HUES48 (cell line): ENCODE results near the gene RAI14.

ENCODE experiments used
- H3K27ac ChIP-seq: one replicate; pipeline ENCODE4 v1.7.0; 2013; ENCODE audit warnings: low read depth, low read length, inconsistent platforms
- H3K27me3 ChIP-seq: 2 replicates; pipeline ENCODE4 v1.6.1; 2013; ENCODE audit warnings: mild to moderate bottlenecking, low read length; ENCODE audit not compliant: control insufficient read depth, insufficient read depth
- H3K36me3 ChIP-seq: 2 replicates; pipeline ENCODE4 v1.6.1; 2013; ENCODE audit warnings: low read length; ENCODE audit not compliant: control insufficient read depth, insufficient read depth
- H3K4me1 ChIP-seq: 2 replicates; pipeline ENCODE4 v1.6.1; 2013; ENCODE audit warnings: mild to moderate bottlenecking, low read length; ENCODE audit not compliant: control insufficient read depth, insufficient read depth
- H3K4me3 ChIP-seq: 2 replicates; pipeline ENCODE4 v1.5.1; 2013; ENCODE audit warnings: mild to moderate bottlenecking, low read depth, low read length
- H3K9ac ChIP-seq: 2 replicates; pipeline ENCODE4 v1.6.1; 2013; ENCODE audit warnings: mild to moderate bottlenecking, low read depth, low read length, moderate library complexity
- H3K9me3 ChIP-seq: 2 replicates; pipeline ENCODE4 v1.6.1; 2013; ENCODE audit warnings: low read length; ENCODE audit not compliant: control insufficient read depth, insufficient read depth

Gene RAI14

DNA sequence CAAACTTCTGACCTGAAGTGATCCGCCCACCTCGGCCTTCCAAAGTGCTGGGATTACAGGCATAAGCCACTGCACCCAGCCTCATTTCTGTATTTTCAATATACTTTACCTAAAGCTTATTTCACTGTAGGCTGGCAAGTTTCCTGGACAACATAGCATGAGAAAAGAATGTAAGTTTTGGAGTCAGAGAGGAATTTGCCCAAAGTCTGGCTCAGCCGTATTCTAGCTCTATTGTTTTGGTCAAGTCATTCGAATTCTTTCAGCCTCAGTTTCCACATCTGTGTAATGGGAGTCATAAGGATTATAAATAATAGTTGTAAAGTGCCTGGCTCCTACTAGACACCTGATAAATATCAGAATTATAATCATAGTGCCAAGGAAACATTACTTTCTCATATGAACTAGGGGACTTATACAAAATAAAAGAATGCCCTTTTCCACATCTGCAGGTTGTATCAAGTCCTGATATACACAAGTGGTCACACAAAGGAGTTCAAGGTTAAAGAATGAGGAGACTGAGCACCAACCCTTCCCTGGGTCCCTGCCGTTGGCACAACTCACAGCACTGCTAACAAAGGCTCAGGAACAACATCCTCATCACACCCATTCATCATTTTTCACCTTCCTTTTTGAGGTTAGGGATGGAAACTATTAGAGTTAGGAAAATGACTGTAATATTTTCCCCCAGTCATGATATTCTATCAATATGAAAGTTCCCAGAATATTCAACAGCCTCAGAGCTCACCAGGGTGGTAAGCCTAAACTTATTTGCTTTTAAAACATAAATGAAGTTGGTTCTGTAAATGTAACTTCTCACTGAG, 34.6 kb upstream of the RAI14 start:
- no peak overlapping the region for H3K27ac ChIP-seq
- no peak overlapping the region for H3K9ac ChIP-seq
- no peak overlapping the region for H3K4me3 ChIP-seq
- no peaks in the 10 kb centered on the region for H3K9me3 ChIP-seq
- no peaks in the 10 kb centered on the region for H3K27me3 ChIP-seq
- H3K4me1 ChIP-seq, result peaks cover 7% of the 10 kb centered on the region
- H3K36me3 ChIP-seq, result no peaks in the 10 kb centered on the region

DNA sequence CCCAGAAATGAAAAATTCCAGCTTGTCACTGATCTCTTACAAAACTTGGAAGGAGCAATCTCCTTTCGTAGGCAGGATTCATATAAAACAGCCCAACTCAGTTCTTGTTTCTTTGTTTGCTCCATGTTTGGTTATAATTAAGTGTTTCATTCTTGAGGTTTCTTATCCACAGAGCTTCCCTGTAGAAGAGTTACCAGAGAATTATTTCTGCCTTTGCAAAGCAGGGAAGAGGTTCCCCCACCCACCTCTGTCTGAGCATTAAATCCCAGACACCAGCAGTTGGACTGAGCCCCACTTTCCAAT, 34.1 kb upstream of the RAI14 start:
- peaks cover 4% of the 10 kb centered on the region for H3K4me1 ChIP-seq
- no peak overlapping the region for H3K9ac ChIP-seq
- H3K27ac ChIP-seq, result no peak overlapping the region
- no peaks in the 10 kb centered on the region for H3K27me3 ChIP-seq
- no peak overlapping the region for H3K4me3 ChIP-seq
- no peaks in the 10 kb centered on the region for H3K36me3 ChIP-seq
- no peaks in the 10 kb centered on the region for H3K9me3 ChIP-seq

DNA sequence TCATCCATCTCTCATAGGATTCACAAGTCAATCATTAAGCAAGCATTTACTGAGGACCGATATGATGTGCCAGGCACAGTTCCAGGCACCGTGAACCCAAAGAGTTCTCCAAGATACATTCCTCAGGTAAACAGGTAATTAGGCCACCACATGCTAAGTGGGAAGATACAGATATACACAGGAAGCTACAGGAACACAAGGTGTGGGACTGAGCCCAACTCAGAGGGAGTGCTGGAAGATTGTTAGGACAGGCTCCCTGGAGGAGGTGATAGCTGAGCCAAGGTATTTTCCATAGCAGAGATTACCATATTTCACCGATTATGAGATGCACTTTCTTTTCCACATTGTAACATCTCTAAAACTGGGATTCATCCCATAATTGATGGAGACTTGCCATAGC, 31.4 kb upstream of the RAI14 start:
- no peak overlapping the region for H3K4me3 ChIP-seq
- H3K27ac ChIP-seq, result no peak overlapping the region
- H3K27me3 ChIP-seq, result no peaks in the 10 kb centered on the region
- no peak overlapping the region for H3K9ac ChIP-seq
- no peaks in the 10 kb centered on the region for H3K36me3 ChIP-seq
- H3K4me1 ChIP-seq, result peaks cover 8% of the 10 kb centered on the region; the same call in 1 of the 2 replicates
- no peaks in the 10 kb centered on the region for H3K9me3 ChIP-seq

DNA sequence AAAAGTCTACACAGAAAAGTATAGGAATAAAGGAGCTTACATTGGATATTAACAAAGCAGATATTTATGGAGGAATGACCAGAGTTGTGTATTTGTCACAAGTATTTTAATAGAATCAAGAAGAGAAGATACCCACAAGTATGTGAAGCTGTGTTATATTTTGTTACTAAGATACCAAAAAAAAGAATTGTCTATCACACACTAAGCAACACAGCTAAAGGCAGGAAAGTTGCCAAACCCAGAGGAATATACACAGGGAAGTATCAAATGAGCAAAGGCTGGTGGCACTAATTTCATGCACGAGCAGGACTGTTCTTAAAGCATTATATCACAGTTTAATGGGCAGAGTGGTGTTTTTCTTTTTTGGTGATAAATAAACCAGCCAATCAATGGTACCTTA, 30.9 kb upstream of the RAI14 start:
- no peaks in the 10 kb centered on the region for H3K27me3 ChIP-seq
- H3K4me3 ChIP-seq, result no peak overlapping the region
- H3K9me3 ChIP-seq, result no peaks in the 10 kb centered on the region
- no peaks in the 10 kb centered on the region for H3K36me3 ChIP-seq
- no peak overlapping the region for H3K27ac ChIP-seq
- H3K9ac ChIP-seq, result no peak overlapping the region
- H3K4me1 ChIP-seq, result peaks cover 8% of the 10 kb centered on the region; the same call in 1 of the 2 replicates

DNA sequence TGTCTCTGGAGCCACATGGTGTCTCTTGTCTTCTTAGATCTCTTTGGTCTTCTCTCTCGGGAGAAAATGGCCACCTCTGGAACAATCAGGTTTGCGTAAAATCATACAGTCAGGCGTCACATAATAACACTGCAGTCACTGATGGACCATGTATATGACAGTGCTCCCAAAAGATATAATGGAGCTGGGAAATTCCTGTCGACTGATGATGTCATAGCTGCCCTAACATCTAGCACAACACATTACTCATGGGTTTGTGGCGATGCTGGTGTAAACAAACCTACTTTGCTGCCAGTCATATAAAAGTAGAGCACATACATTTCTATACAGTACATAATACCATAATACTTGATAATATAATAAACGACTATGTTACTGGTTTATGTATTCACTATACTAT, 30.1 kb upstream of the RAI14 start:
- no peak overlapping the region for H3K9ac ChIP-seq
- H3K9me3 ChIP-seq, result no peaks in the 10 kb centered on the region
- no peak overlapping the region for H3K27ac ChIP-seq
- H3K4me3 ChIP-seq, result no peak overlapping the region
- no peaks in the 10 kb centered on the region for H3K36me3 ChIP-seq
- H3K27me3 ChIP-seq, result no peaks in the 10 kb centered on the region
- H3K4me1 ChIP-seq, result peaks cover 8% of the 10 kb centered on the region; the same call in 1 of the 2 replicates

DNA sequence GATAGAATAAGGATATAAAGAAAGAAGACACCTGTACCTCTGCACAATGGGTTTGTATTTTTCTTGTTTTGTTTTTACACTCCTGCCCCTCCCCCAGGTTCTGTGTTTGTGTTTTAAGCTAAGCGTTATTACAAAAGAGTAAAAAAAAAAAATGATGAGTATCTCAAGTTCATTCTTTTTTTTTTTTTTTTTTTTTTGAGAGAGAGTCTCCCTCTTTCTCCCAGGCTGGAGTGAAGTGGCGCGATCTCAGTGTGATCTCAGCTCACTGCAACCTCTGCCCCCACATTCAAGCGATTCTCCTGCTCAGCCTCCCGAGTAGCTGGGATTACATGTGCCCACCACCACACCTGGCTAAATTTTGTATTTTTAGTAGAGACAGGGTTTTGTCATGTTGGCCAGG, 29.4 kb upstream of the RAI14 start:
- no peaks in the 10 kb centered on the region; the same call in 1 of the 2 replicates for H3K9me3 ChIP-seq
- no peaks in the 10 kb centered on the region for H3K36me3 ChIP-seq
- H3K4me1 ChIP-seq, result peaks cover 8% of the 10 kb centered on the region; the same call in 1 of the 2 replicates
- H3K9ac ChIP-seq, result no peak overlapping the region
- no peaks in the 10 kb centered on the region for H3K27me3 ChIP-seq
- no peak overlapping the region for H3K4me3 ChIP-seq
- no peak overlapping the region for H3K27ac ChIP-seq

DNA sequence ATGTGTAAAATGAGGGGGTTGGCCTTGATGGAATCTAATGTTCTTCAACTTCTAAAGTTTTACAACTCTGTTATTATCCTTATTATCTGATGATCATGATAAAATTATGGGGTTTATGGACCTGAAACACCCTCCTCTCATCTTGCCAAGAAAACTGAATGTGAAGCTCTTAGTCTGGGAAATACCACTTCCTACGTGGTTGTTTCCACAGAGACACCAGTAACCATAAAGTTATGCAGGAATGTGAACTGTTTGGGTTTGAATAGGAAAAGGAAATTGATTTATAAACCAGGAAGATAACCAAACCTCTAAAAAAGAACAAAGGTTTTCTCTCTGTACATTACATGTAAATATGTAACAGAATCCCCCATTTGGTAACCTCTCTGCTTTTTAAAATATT, 28.3 kb upstream of the RAI14 start:
- H3K9ac ChIP-seq, result no peak overlapping the region
- peaks cover 11% of the 10 kb centered on the region for H3K4me1 ChIP-seq
- no peaks in the 10 kb centered on the region for H3K36me3 ChIP-seq
- H3K4me3 ChIP-seq, result no peak overlapping the region
- H3K27ac ChIP-seq, result no peak overlapping the region
- H3K9me3 ChIP-seq, result no peaks in the 10 kb centered on the region; the same call in 1 of the 2 replicates
- no peaks in the 10 kb centered on the region for H3K27me3 ChIP-seq

DNA sequence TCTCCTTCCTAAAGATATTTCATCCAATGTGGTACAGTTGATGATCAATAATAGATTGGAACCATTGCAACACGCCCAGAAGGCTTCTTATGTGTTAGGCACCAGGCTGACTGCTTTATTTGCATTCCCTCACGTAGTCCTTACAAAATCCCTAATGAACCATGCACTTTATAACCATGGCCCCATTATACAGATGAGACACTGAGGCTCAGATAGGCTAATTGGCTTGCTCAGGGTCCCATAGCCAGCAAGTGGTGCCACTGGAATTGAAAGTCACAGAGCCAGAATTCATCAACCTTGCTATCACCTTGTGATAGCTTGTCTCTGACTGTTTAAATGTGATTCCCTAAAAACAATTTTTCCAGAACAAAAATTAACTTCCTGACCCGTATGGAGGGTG, 27.8 kb upstream of the RAI14 start:
- no peaks in the 10 kb centered on the region for H3K36me3 ChIP-seq
- no peak overlapping the region for H3K9ac ChIP-seq
- H3K4me3 ChIP-seq, result no peak overlapping the region
- H3K9me3 ChIP-seq, result no peaks in the 10 kb centered on the region; the same call in 1 of the 2 replicates
- peaks cover 15% of the 10 kb centered on the region for H3K4me1 ChIP-seq
- H3K27ac ChIP-seq, result no peak overlapping the region
- no peaks in the 10 kb centered on the region for H3K27me3 ChIP-seq

DNA sequence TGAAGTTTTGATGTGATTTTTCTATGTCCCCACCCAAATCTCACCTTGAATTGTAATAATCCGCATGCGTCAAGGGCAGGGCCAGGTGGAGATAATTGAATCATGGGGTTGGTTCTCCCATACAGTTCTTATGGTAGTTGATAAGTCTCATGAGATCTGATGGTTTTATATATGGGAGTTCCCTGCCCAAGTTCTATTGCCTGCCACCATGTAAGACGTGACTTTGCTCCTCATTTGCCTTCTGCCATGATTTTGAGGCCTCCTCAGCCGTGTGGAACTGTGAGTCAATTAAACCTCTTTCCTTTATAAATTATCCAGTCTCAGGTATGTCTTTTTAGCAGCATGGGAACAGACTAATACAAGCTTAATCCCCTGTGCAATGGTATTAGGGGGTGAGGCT, 25.5 kb upstream of the RAI14 start:
- no peaks in the 10 kb centered on the region for H3K27me3 ChIP-seq
- H3K9me3 ChIP-seq, result no peaks in the 10 kb centered on the region; the same call in 1 of the 2 replicates
- no peak overlapping the region for H3K9ac ChIP-seq
- peaks cover 15% of the 10 kb centered on the region for H3K4me1 ChIP-seq
- no peaks in the 10 kb centered on the region for H3K36me3 ChIP-seq
- no peak overlapping the region for H3K4me3 ChIP-seq
- no peak overlapping the region for H3K27ac ChIP-seq

DNA sequence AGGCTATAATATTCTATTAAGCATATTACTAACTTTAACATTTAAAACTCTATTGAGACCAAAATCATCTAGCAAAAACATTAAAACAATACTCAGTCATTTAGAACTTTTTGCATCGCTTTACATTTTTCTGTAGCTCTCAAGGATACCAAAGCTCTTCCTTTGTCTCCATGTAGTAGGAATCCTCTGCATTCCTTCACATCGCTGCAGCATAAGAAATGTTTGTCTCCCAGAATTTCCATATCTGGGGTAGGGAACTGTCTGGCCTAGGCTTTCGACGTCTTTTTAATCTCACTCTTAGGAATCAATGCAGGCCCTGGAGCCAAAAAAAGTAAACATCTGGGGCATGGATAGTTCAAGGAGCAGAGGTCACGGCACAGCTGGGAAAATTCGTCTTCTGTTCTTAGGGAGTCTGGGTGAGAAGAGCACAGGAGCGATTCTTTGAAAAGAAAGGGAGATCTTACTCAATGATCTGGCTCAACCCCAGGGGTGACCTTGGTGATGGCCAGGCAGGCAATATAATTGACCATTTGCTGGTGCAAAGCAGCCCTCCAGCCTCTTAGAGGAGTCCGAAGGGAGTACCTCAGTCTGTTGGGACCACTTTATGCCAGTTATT, 23.2 kb upstream of the RAI14 start:
- no peaks in the 10 kb centered on the region for H3K36me3 ChIP-seq
- H3K4me1 ChIP-seq, result peaks cover 9% of the 10 kb centered on the region
- no peak overlapping the region for H3K9ac ChIP-seq
- H3K9me3 ChIP-seq, result no peaks in the 10 kb centered on the region; the same call in 1 of the 2 replicates
- no peak overlapping the region for H3K27ac ChIP-seq
- H3K27me3 ChIP-seq, result no peaks in the 10 kb centered on the region
- no peak overlapping the region for H3K4me3 ChIP-seq

DNA sequence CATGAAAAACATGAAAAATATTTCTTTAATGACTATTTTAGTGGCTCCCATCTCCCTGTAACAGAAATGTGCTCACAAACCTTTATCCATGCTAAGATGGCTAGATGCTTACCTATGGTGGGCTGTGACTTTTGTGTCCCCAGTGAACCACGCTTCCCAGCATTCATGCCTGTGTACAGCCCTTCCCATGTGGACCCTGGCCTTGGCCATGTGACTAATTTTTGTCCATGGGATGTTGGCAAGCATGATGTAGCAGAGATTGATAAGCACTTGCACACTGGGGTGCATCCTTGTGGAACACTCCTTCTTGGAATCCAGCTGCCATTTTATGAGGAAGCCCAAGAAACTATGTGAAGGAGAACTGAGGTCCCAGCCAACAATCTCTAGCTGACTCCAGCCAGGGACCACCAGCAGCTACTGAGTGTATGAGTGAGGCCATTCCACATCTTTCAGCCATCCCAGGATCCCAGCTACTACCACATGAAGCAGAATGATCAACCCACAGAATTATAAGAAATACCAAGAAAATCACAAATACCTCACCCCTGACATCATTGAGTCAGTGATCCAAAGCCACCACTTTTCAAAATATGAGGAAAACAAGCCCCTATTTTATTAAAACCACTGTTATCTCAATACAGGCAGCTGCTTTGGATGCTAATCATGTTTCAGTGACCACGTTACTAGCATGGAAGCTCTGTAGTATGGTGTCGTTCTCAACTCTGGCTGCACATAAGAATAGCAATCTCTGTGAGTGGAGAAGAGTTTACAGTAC, 16.1 kb upstream of the RAI14 start:
- H3K27ac ChIP-seq, result no peak overlapping the region
- H3K4me3 ChIP-seq, result no peak overlapping the region
- H3K9me3 ChIP-seq, result no peaks in the 10 kb centered on the region
- no peaks in the 10 kb centered on the region for H3K36me3 ChIP-seq
- H3K27me3 ChIP-seq, result no peaks in the 10 kb centered on the region
- no peak overlapping the region for H3K9ac ChIP-seq
- H3K4me1 ChIP-seq, result no peaks in the 10 kb centered on the region
